MCF 10A (cell line): ENCODE measurements around the gene GRIK5. TPM values are rescaled to one million over a fixed set of nuclear protein-coding genes. Genes with fewer than 3 reads are reported as not detected.

ENCODE experiments used
- BruUV-seq: library from RNA; stranded (reverse); fragments of 400-500 nt; replicated peaks from 2 replicates; lab custom pipeline; 2021; lab: Mats Ljungman, UMichigan
- CTCF ChIA-PET: fragments of 300-600 bp; sonication (Branson Sonifier 250); formaldehyde crosslinking; extraction: SDS; loops from one replicate; lab custom pipeline; 2021; ENCODE audit warnings: antibody characterized with exemption, inconsistent platforms; lab: Yijun Ruan, JAX
- POLR2A ChIA-PET: fragments of 300-600, 350-650 bp; sonication (Branson Sonifier 250); formaldehyde crosslinking; extraction: SDS; loops from one replicate; lab custom pipeline; 2020; ENCODE audit warnings: antibody characterized with exemption, inconsistent platforms; lab: Yijun Ruan, JAX
- DNase-seq: peaks from one replicate; pipeline ENCODE4 v3.0.0-alpha.2; 2018; ENCODE audit not compliant: unreplicated experiment
- H3K27ac Mint-ChIP-seq: one replicate; pipeline ENCODE4 v1.8.0; 2022; ENCODE audit warnings: mild to moderate bottlenecking, low read depth, mixed read lengths; ENCODE audit not compliant: unreplicated experiment
- H3K27me3 Mint-ChIP-seq: one replicate; pipeline ENCODE4 v1.8.0; 2022; ENCODE audit warnings: mixed read lengths; ENCODE audit not compliant: insufficient read depth, unreplicated experiment
- H3K36me3 Mint-ChIP-seq: one replicate; pipeline ENCODE4 v1.8.0; 2022; ENCODE audit warnings: mild to moderate bottlenecking, moderate library complexity, mixed read lengths; ENCODE audit not compliant: insufficient read depth, unreplicated experiment
- H3K4me1 Mint-ChIP-seq: one replicate; pipeline ENCODE4 v1.8.0; 2022; ENCODE audit warnings: mixed read lengths; ENCODE audit not compliant: insufficient read depth, unreplicated experiment
- H3K4me3 Mint-ChIP-seq: one replicate; pipeline ENCODE4 v1.8.0; 2022; ENCODE audit warnings: mild to moderate bottlenecking, moderate library complexity, mixed read lengths; ENCODE audit not compliant: unreplicated experiment
- H3K9me3 Mint-ChIP-seq: one replicate; pipeline ENCODE4 v1.8.0; 2022; ENCODE audit warnings: mixed read lengths; ENCODE audit not compliant: unreplicated experiment
- intact Hi-C: fragments of 100-400 bp; cut with micrococcal nuclease; formaldehyde crosslinking; loops from 2 replicates; pipeline ENCODE4 v1.14.1; 2022
- total RNA-seq: library from RNA; stranded (reverse); gene quantifications from 2 replicates; pipeline ENCODE4 v1.2.3, GENCODE V29; 2022
- TF ChIP-seq, protein P1 (sequence below): fragments of 200-600 bp; IDR thresholded peaks from one replicate; pipeline ENCODE4 v1.8.0; 2022; ENCODE audit warnings: antibody characterized with exemption, mild to moderate bottlenecking; ENCODE audit not compliant: unreplicated experiment

GRIK5 gene
- total RNA-seq, 1 experiment from 2014 or later: 1.8 TPM

DNA sequence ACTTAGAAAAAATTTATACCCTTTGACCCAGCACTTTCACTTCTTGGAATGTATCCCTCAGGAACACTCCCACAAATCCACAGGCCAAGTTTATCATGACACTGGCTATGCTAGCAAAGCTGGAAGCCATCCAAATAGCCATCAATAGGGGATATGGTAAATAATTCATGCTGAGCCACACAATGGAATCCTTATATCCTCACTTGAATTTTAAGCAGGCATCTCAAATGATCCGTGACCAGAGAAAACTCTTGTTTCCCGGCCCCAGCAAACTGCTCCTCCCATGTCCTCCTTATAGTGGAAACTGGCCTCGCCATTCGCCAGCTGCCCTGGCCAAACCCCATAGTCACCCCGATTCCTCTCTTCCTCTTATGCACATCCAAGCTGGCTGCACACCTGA lies 37.6 kb downstream of the GRIK5 start:
- Mint-ChIP-seq H3K4me3 (no peak overlapping the region), H3K27ac (no peak overlapping the region), H3K36me3 (no peaks in the 10 kb centered on the region), H3K27me3 (no peaks in the 10 kb centered on the region), H3K9me3 (no peaks in the 10 kb centered on the region), H3K4me1 (no peaks in the 10 kb centered on the region)
- intact Hi-C loops: loop anchor here (5.0 kb wide), 1 partner anchor 35 kb away; no protein-coding TSS in a partner anchor
- ChIA-PET POLR2A (no interaction called here), CTCF (interaction anchor here (0.6 kb wide), 1 partner anchor 283 kb away, joined by 5 read pairs; no protein-coding TSS in a partner anchor)
- TF ChIP-seq, protein P1, sequence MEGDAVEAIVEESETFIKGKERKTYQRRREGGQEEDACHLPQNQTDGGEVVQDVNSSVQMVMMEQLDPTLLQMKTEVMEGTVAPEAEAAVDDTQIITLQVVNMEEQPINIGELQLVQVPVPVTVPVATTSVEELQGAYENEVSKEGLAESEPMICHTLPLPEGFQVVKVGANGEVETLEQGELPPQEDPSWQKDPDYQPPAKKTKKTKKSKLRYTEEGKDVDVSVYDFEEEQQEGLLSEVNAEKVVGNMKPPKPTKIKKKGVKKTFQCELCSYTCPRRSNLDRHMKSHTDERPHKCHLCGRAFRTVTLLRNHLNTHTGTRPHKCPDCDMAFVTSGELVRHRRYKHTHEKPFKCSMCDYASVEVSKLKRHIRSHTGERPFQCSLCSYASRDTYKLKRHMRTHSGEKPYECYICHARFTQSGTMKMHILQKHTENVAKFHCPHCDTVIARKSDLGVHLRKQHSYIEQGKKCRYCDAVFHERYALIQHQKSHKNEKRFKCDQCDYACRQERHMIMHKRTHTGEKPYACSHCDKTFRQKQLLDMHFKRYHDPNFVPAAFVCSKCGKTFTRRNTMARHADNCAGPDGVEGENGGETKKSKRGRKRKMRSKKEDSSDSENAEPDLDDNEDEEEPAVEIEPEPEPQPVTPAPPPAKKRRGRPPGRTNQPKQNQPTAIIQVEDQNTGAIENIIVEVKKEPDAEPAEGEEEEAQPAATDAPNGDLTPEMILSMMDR: no peak
- DNase-seq: no peak
- no TSS peak for BruUV-seq

DNA sequence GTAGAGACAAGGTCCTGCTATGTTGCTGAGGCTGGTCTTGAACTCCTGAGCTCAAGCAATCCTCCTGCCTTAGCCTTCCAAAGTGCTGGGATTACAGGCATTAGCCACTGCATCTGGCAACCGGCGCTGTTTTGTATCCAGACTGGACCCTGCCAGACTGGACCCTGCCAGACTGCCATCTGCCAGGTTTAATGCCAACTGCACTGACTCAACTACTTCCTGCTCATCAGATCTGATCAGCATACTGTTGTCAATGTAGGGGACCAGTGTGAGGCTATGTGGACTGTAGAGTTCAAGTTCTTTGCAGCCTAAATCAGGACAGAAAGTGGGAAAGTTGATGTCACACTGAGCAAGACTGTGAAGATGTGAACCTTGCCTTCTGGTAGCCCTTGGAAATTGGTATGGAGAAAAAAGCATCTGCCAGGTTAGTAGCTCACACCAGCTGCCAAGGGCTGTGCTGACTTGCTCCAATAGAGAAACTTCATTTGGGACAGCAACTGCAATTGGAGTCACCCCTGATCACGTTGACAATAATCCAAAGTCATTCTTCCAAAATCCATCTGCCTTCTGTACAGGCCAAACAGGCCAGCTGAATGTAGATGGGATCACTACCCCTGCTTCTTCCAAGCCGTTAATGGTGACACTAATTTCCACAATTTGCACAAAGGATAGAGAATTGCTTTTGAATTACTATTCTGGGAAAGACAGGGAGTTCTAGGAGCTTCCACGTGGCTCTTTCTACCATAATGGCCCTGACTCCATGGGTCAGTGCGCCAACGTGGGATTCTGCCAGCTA lies 39.2 kb downstream of the GRIK5 start:
- H3K9me3 Mint-ChIP-seq: no peaks in the 10 kb centered on the region
- no peaks in the 10 kb centered on the region for H3K4me1 Mint-ChIP-seq
- intact Hi-C loops: loop anchor here (5.0 kb wide), 1 partner anchor 34 kb away; no protein-coding TSS in a partner anchor
- TF ChIP-seq, protein P1: no peak
- no peak overlapping the region for H3K4me3 Mint-ChIP-seq
- no peak overlapping the region for H3K27ac Mint-ChIP-seq
- no TSS peak for BruUV-seq
- H3K36me3 Mint-ChIP-seq: no peaks in the 10 kb centered on the region
- ChIA-PET POLR2A (interaction anchor here (0.6 kb wide), 1 partner anchor 20 kb away, joined by 3 read pairs; no protein-coding TSS in a partner anchor), CTCF (interaction anchor here (0.6 to 1.5 kb wide), 4 partner anchors 15 to 1683 kb away, joined by 3 to 4 read pairs (median 4); partner anchors contain the start of genes C19orf47 and PLD3)
- no peak for DNase-seq
- no peaks in the 10 kb centered on the region for H3K27me3 Mint-ChIP-seq

DNA sequence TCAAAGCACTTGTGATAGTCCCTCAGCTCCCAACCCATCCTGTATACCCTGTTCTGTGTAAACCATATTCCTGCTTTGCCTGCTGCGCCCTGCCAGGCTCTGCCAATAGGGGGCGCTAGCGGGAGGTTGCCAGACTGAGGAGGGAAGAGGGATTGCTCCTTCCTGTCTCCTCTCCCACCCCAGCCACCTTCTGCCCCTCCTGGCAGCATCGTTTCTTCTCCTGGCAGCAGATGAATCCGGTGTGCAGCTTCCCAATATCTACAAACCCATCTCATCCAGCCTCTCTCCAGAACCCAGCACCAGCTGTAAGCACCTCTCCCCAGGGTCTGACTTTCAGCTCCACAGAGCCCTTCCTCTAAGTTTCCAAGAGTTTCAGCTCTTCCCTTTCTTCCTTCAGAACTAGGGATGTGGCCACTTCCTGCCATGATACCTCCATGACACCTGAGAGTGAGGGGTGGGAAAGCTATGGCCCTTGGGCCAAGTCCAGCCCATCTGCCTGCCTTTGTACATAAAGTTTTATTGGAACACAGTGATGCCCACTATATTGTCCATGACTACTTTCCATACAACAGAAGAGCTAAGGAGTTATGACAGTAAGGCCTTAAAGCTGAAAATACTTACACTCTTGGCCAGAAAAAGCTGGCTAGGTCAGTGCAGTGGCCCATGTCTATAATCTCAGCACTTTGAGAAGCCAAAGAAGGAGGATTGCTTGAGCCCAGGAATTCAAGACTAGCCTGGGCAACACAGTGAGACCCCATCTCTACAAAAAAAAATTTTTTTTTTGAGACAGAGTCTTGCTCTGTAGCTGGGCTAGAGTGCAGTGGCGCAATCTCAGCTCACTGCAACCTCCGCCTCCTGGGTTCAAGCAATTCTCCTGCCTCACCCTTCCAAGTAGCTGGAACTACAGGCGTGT lies 41.4 kb downstream of the GRIK5 start:
- intact Hi-C loops: no loop called here
- H3K27ac Mint-ChIP-seq: no peak overlapping the region

More for the DNA sequence above, 41.4 kb downstream of the GRIK5 start:
- DNase-seq: peak; percentile 26
- BruUV-seq: no TSS peak
- Mint-ChIP-seq H3K36me3 (peaks cover 7% of the 10 kb centered on the region), H3K27me3 (peaks cover 11% of the 10 kb centered on the region), H3K9me3 (no peaks in the 10 kb centered on the region), H3K4me1 (peaks cover 6% of the 10 kb centered on the region), H3K4me3 (no peak overlapping the region)
- ChIA-PET CTCF (interaction anchor here (0.6 to 1.4 kb wide), 7 partner anchors 11 to 1318 kb away, joined by 3 to 5 read pairs (median 4); no protein-coding TSS in a partner anchor), POLR2A (no interaction called here)
- TF ChIP-seq, protein P1: peak; percentile 36
